GM19397 (cell line): ENCODE measurements around the gene HMOX1.
"Not testable (repeated sequence)": the region's sequence is repeated elsewhere in the genome, so short reads cannot be mapped to it uniquely, and the experiment has no call there.

Experiments used
- ATAC-seq: cut with Tn5 transposase; IDR thresholded peaks from one replicate; pipeline ENCODE4 v1.9.1; 2021; ENCODE audit warnings: mild to moderate bottlenecking, moderate library complexity; ENCODE audit not compliant: unreplicated experiment

Gene HMOX1

GRCh38 chr22:35349704-35350538, 31.0 kb upstream of the HMOX1 start:
- ATAC-seq, result no peak

GRCh38 chr22:35350539-35351503, 30.1 kb upstream of the HMOX1 start:
- peak; percentile 63 for ATAC-seq

DNA sequence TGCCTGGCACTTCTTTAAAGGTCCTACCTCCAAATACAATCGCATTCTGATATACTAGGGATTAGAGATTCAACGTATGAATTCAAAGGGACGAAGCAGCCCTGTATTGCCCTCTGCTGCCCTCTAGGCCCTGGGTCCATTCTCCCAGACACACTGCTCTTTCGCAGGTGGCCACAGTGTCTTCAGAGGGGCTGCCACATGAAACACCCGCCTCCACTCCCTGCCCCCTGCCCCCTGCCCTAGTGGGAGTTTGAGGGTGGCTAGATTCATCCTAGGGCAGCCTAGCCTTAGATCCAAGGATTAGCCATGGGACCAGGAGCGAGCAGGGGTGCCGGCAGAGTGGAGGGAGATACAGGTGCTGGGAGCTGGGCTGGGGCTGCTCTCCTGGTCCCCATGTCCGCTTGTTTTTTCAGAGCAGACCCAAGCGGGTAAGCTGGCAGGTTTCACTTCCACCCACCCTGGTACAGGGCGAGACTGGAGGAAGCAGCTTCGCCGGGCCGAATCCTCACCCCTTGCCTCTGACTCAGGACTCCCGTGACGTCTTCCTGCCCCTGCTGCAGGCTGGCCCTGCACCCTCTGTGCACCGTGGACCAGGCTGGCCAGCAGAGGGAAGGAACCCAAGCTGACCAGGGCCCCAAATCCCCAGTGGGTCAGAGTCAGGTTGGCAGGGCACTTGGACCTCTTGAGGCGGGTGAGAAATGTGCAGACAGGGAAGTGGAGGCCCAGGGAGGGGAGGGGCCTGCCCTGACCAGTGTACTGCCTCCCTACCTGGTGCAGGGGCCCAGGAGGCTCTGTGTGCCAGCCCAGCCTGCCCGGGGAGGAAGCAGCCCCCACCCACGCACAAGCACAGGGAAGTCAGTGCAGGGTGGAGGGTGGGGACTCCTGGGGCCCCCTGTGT, 28.4 kb upstream of the HMOX1 start:
- no peak for ATAC-seq

- ATAC-seq, result no peak
These were observed 27.6 kb upstream of the HMOX1 start for GRCh38 chr22:35353318-35353717.

DNA sequence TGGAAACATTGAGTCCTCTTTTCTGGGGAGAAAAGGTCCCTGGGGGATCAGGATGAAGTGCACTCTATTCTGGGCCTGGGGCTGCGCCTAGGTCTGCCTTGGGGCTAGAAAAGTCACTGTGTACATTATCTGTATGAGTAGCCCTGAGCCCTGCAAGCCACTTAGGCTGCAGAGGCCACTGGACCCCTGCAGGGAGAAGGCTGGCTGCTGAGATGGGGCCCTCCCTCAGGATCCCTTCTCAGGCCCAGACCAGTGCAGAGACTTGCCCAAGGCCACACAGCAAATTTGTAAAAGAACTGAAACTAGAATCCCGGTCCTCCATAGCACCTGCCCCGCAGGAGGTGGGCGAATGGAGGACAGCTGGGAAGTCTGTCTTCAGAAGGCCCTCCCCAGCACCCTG, 26.8 kb upstream of the HMOX1 start:
- no peak for ATAC-seq

DNA sequence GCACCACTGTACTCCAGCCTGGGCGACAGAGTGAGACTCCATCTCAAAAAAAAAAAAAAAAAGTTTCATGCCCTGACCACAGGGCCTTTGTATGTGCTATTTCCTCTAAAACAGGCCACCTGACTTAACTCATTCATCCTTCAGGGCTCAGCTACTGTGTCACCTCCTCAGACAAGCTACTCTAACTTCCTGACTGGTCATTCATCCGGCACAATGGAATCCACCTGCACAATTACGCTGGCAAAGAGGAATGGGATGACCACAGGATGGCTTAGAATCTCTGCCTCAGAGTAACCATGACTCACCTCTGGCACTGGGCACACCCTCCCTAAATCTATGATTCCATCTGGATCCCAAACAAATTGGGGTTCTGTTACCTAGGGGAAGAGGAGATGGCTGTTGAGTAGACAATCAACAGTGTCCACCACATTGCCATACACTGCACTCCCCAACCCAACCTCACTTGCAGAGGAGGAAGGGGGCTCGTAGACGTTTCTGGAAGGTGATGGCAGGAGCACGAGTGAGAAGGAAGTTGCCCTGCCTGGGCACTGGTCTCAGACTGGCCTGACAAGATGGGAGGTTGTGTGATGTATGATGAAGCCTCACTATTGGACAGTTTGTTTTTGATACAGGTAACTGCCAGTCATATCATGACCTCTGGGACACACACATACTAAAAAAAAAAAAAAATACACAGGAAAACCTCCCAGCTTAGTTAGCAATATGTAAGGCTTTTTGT, 22.8 kb upstream of the HMOX1 start:
- ATAC-seq, result no peak

GRCh38 chr22:35359380-35360065, 21.4 kb upstream of the HMOX1 start:
- no peak for ATAC-seq

DNA sequence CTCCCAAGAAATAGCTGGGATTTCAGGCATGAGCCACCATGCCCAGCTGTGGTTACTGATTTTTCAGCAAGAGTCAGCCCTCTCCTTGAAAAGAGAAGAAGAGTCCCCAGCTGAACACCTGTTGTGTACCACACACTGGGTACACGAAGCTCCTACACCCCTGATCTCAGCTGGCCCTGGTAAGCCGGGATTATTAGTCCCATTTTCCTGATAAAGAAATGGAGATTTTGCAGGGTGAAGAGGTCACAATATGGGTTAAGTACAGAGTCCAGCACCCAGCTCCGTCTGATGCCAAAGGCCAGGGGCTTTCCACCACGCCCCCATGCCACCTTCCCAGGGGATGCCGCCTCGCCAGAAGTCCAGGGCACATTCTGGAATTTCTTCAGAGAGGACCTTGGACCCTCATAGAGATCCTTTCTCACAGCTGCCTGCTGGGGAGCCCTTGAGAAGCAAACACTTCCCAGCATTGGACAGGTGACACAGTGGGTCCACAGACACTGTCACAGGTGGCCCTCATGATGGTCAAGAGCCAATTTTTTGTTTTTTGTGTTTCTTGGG, 19.8 kb upstream of the HMOX1 start:
- ATAC-seq, result no peak

GRCh38 chr22:35363566-35364086, 17.3 kb upstream of the HMOX1 start:
- no peak for ATAC-seq

DNA sequence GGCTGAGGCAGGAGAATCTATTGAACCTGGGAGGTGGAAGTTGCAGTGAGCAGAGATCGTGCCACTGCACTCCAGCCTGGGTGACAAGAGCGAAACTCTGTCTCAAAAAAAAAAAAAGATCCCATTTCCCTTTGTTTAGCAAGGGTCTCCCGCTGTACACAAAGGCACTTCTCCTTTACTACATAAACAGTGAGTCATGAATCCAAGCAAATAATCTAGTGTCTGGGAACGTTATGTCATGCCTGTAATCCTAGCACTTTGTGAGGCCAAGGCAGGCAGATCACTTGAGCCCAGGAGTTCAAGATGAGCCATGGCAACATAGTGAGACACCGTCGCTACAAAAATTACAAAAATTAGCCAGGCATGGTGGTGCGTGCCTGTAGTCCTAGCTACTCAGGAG, 16.7 kb upstream of the HMOX1 start:
- not testable (repeated sequence) for ATAC-seq

- ATAC-seq, result no peak
These were observed 13.5 kb upstream of the HMOX1 start for GRCh38 chr22:35367331-35367886.

DNA sequence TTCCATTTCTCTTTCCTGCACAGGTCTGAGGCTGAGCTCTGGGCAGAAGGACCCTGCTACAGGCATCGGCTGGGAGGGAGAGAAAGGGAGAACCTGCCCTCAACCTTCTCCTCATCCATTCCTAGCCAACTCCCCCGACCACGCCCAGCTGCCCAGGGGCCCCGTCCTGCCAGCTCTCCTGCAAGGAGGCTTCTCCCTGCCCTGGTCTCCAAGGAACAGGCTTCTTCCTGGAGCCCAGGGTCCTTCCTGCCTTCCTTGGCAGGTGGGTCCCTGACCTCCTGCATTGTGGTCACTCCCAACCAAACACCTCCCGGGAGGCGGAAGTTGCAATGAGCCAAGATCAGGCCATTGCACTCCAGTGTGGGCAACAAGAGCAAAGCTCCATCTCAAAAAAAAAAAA, 12.5 kb upstream of the HMOX1 start:
- no peak for ATAC-seq

DNA sequence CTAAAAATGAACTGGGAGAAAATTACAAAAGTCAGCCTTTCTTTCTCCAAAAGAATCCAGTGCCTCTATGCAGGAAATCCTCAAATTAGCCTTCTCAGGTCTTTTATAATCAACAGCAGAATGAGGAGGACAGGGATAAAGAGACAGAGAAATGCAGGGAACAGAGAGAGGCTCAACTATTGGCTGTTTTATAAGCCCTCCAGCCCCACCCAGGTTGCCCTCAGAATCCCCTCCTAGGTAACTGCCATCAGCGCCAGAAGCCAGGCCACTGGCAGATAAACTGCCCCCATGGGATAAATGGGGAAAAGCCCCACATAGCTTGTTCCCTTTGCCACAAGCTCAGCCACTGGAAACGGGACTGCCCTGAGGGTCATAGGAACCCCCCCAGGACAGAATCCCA, 10.9 kb upstream of the HMOX1 start:
- ATAC-seq, result no peak

GRCh38 chr22:35373781-35374180, 7.1 kb upstream of the HMOX1 start:
- ATAC-seq, result no peak

DNA sequence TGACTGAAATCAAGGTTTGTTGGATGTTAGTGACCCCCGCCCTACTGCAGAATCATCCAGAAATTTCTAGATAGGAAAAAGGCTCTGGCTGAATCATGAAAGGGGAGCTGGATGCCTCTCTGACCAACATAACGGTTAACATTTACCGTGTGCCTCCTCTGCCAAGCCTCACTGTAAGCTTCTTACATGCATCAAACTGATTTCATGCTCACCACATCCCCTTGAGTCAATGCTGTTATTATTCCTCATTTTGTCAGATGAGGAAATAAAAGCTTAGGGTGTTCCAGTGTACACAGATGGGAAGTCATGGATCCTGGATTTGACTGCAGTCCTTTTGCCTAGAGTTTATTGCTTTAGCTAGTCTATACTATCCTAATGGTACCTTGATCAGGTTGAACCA, 5.9 kb upstream of the HMOX1 start:
- no peak for ATAC-seq

DNA sequence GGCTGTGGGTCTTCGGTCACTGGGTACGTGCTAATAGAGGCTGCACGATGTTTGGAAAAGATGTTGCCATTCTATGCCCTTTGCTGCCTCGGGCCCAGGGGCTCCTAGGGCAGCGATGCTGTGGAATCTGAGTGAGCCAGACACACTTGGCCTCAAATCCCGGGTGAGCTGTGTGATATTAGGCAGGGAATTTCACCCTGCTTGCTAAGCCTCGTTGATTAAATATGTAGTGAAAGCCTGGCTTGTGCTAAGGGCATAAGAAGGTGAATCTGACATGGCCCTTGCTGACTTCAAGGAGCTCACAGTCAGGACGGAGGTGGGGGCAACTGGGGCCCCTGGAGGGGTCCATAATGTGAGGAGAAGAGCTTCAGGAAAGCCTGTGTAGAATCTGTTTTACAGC, 5.4 kb upstream of the HMOX1 start:
- ATAC-seq, result no peak

DNA sequence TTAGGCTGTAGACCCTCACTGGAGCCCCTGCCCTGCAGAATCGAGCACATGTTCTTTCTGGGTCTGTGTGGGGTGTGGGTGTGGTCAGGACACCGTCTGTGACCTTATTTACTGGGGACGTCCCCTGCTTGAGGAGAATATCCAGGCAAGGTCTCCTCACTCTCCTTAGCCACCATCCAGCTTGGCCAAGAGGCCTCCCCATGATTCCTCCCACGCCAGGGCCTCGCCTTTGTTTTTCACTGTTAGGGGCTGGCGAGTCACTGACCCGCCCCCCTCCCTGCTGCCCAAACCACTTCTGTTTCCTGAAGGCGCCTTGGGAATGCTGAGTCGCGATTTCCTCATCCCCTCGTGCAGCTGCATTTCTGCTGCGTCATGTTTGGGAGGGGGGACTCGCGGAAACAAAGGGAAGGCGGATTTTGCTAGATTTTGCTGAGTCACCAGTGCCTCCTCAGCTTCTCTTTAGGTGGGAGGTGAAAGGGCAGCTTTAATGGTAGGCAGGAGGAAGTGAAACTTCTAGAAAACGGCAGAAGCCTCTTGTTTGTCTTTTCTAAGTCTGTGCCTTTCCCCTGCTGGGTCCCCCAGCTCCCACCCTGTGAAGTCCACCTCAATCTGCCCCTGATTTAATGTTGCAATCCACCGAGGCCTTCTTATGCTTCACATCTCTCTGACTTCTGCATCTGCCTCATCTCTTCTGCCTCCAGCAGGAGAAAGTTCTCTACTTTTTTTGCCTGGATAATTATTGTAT, 4.0 kb upstream of the HMOX1 start:
- no peak for ATAC-seq

DNA sequence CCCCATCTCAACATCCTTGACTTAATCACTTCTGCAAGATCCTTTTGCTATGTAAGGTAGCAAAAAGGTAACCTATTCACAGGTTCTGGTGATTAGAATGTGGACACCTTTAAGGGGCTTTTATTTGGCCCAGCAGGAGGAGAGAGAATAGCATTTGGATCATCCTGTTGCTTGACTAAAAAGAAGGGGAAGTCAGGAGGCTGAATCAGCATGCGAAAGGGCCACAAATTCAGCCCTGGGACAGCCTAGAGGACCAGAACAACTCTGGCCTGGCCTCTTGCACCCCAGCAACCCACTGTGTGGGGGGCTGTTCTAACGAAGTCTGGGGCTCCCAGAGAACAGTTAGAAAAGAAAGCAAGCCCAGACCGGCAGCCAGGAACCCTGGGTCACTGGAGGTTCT, 3.2 kb upstream of the HMOX1 start:
- ATAC-seq, result no peak
